GM23338 (cell line): ENCODE results near the gene RNGTT. TPM values are rescaled to one million over a fixed set of nuclear protein-coding genes. Genes with fewer than 3 reads are reported as not detected.

Experiments used
- ATAC-seq: fragments of 200-7000 bp; cut with Tn5 transposase; 3 replicates; pipeline ENCODE4 v1.9.1; 2020
- DNase-seq: peaks from one replicate; pipeline ENCODE4 v3.0.0-alpha.2; 2015; ENCODE audit warnings: low spot score
- H2AFZ ChIP-seq: fragments of 200-600 bp; sonication (generic); 2 replicates; pipeline ENCODE4 v1.8.0; 2016; ENCODE audit warnings: antibody characterized with exemption, mild to moderate bottlenecking, moderate library complexity
- H3F3A ChIP-seq: fragments of 200-600 bp; sonication (generic); replicated peaks from 2 replicates; pipeline ENCODE4 v1.8.0; 2017; ENCODE audit warnings: antibody characterized with exemption, mixed run types, low read depth
- H3K27ac ChIP-seq: fragments of 200-600 bp; sonication (generic); 2 replicates; pipeline ENCODE4 v1.6.1; 2016; ENCODE audit warnings: low read depth
- H3K27me3 ChIP-seq: fragments of 200-600 bp; sonication (generic); 2 replicates; pipeline ENCODE4 v1.8.0; 2016; ENCODE audit warnings: mild to moderate bottlenecking, mixed run types, moderate library complexity; ENCODE audit not compliant: insufficient read depth
- H3K36me3 ChIP-seq: fragments of 200-600 bp; sonication (generic); 2 replicates; pipeline ENCODE4 v1.8.0; 2016; ENCODE audit warnings: mild to moderate bottlenecking; ENCODE audit not compliant: insufficient read depth
- H3K4me1 ChIP-seq: fragments of 200-600 bp; sonication (generic); 2 replicates; pipeline ENCODE4 v1.8.0; 2016; ENCODE audit warnings: mild to moderate bottlenecking, moderate library complexity; ENCODE audit not compliant: insufficient read depth
- H3K4me2 ChIP-seq: fragments of 200-600 bp; sonication (generic); 2 replicates; pipeline ENCODE4 v1.7.1; 2017; ENCODE audit warnings: mixed run types
- H3K4me3 ChIP-seq: fragments of 200-600 bp; sonication (generic); 2 replicates; pipeline ENCODE4 v1.6.1; 2016; ENCODE audit warnings: mixed run types
- H3K79me2 ChIP-seq: fragments of 200-600 bp; sonication (generic); replicated peaks from 2 replicates; pipeline ENCODE4 v1.8.0; 2017; ENCODE audit warnings: mild to moderate bottlenecking; ENCODE audit not compliant: insufficient read depth
- H3K9me2 ChIP-seq: fragments of 200-600 bp; sonication (generic); 2 replicates; pipeline ENCODE4 v1.8.0; 2017; ENCODE audit not compliant: insufficient read depth
- H4K20me1 ChIP-seq: fragments of 200-600 bp; sonication (generic); replicated peaks from 2 replicates; pipeline ENCODE4 v1.8.0; 2017; ENCODE audit warnings: mild to moderate bottlenecking; ENCODE audit not compliant: insufficient read depth
- H3K27ac Mint-ChIP-seq: 2 replicates; pipeline ENCODE4 v1.8.0; 2020; ENCODE audit warnings: inconsistent platforms, mild to moderate bottlenecking, moderate library complexity, mixed read lengths
- H3K27me3 Mint-ChIP-seq: 3 replicates; pipeline ENCODE4 v1.8.0; 2022; ENCODE audit warnings: low read depth, mild to moderate bottlenecking, moderate library complexity, mixed read lengths, inconsistent platforms; ENCODE audit not compliant: insufficient read depth, poor library complexity
- H3K36me3 Mint-ChIP-seq: 3 replicates; pipeline ENCODE4 v1.8.0; 2021; ENCODE audit warnings: low read depth, mild to moderate bottlenecking, inconsistent platforms, moderate library complexity, mixed read lengths
- H3K4me1 Mint-ChIP-seq: 3 replicates; pipeline ENCODE4 v1.8.0; 2020; ENCODE audit warnings: mild to moderate bottlenecking, inconsistent platforms, mixed read lengths
- H3K4me3 Mint-ChIP-seq: 3 replicates; pipeline ENCODE4 v1.8.0; 2021; ENCODE audit warnings: moderate library complexity, mild to moderate bottlenecking, inconsistent platforms, mixed read lengths
- H3K9me3 Mint-ChIP-seq: 3 replicates; pipeline ENCODE4 v1.8.0; 2020; ENCODE audit warnings: moderate library complexity, mild to moderate bottlenecking, inconsistent platforms, mixed read lengths
- CREB1 ChIP-seq: fragments of 250-450 bp; sonication (Bioruptor Pico); IDR thresholded peaks from 2 replicates; pipeline ENCODE4 v1.5.0; 2020; ENCODE audit warnings: low read depth, mild to moderate bottlenecking, moderate library complexity
- CTCF ChIP-seq, 2 experiments: fragments of 200-600 bp in 1 of 2; sonication (generic) in 1 of 2; conservative IDR thresholded peaks; 2 replicates each; pipeline versions ENCODE4 v1.5.1 to v1.6.1; 2016 to 2017; ENCODE audit warnings: antibody characterized with exemption in 2 of 2, low read depth in 2 of 2, mild to moderate bottlenecking in 2 of 2, moderate library complexity in 1 of 2
- EZH2 ChIP-seq: fragments of 200-600 bp; sonication (generic); IDR thresholded peaks from one replicate; pipeline ENCODE4 v1.8.0; 2017; ENCODE audit warnings: antibody characterized with exemption, mild to moderate bottlenecking, low read depth; ENCODE audit not compliant: unreplicated experiment
- EZH2phosphoT487 ChIP-seq: fragments of 200-600 bp; sonication (generic); IDR thresholded peaks from one replicate; pipeline ENCODE4 v1.8.1; 2018; ENCODE audit warnings: antibody characterized with exemption; ENCODE audit not compliant: unreplicated experiment
- JUNB ChIP-seq: IDR thresholded peaks from one replicate; pipeline ENCODE4 v1.6.1; 2016; ENCODE audit warnings: antibody characterized with exemption; ENCODE audit not compliant: unreplicated experiment
- NANOG ChIP-seq: IDR thresholded peaks from 2 replicates; pipeline ENCODE4 v1.6.1; 2016; ENCODE audit warnings: antibody characterized with exemption, borderline replicate concordance
- POLR2AphosphoS5 ChIP-seq: IDR thresholded peaks from 2 replicates; pipeline ENCODE4 v1.6.1; 2016; ENCODE audit warnings: antibody characterized with exemption, low read depth
- STAT1 ChIP-seq: IDR thresholded peaks from one replicate; pipeline ENCODE4 v1.6.1; 2016; ENCODE audit warnings: antibody characterized with exemption; ENCODE audit not compliant: unreplicated experiment
- ZNF114 ChIP-seq: fragments of 250-450 bp; sonication (Bioruptor Pico); IDR thresholded peaks from 2 replicates; pipeline ENCODE4 v1.5.0; 2020; ENCODE audit warnings: mild to moderate bottlenecking, moderate library complexity
- ZNF331 ChIP-seq: fragments of 250-450 bp; sonication (Bioruptor Pico); IDR thresholded peaks from 2 replicates; pipeline ENCODE4 v1.5.0; 2020; ENCODE audit warnings: low read depth, mild to moderate bottlenecking, moderate library complexity
- polyA plus RNA-seq: library from polyadenylated mRNA; unstranded; fragments of >200 nt; fragmentation: Nextera tagmentation; extraction: Ambion mirVana; gene quantifications from 2 replicates; pipeline ENCODE4 v1.2.1, GENCODE V29; 2016
- total RNA-seq: library from RNA; depleted of rRNA; stranded (reverse); fragments of >200 nt; shearing (Covaris generic); gene quantifications from 2 replicates; pipeline ENCODE4 v1.2.3, GENCODE V29; 2014
- TF ChIP-seq, protein P1 (sequence below): IDR thresholded peaks from one replicate; pipeline ENCODE4 v1.6.1; 2018; ENCODE audit warnings: antibody characterized with exemption; ENCODE audit not compliant: unreplicated experiment
- TF ChIP-seq, protein P2 (sequence below): IDR thresholded peaks from 2 replicates; pipeline ENCODE4 v1.6.1; 2016; ENCODE audit warnings: antibody characterized with exemption

The RNGTT gene
- total and polyA plus RNA-seq, 2 experiments from 2014 or later = 11.2 to 29.2 TPM

DNA sequence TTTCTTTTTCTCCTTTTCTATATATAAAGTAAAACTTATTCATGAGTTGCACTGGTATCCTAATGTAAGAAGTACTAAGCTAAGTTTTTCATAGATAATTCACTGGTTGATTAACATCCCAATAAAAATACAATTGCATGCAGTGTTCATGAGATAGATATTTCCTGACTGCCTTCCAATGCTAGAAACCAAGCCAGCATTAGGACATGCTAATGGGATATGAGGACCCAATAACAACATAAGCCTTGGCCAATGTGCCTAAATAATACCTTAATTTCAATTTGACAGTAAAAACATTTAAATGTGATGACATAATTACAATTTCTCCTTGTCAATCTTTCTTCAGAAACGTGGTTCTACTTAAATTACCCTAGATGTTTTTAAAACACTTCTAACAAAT, 152.7 kb downstream of the RNGTT start:
- H3K27me3 ChIP-seq = no peaks in the 10 kb centered on the region

GRCh38 chr6:88810089-88810488, 153.3 kb downstream of the RNGTT start:
- Mint-ChIP-seq H3K4me3 (no peak overlapping the region), H3K4me1 (peaks cover 4% of the 10 kb centered on the region; the same call in 2 of the 3 replicates), H3K27me3 (peaks cover 3% of the 10 kb centered on the region), H3K27ac (no peak overlapping the region), H3K36me3 (peaks cover 17% of the 10 kb centered on the region), H3K9me3 (peaks cover 17% of the 10 kb centered on the region; the same call in 2 of the 3 replicates)
- ATAC-seq (no peak), DNase-seq (no peak)
- Histone ChIP-seq H3K36me3 (peaks cover 14% of the 10 kb centered on the region; the same call in 1 of the 2 replicates), H3K27me3 (no peaks in the 10 kb centered on the region), H4K20me1 (no peaks in the 10 kb centered on the region), H3K27ac (no peak overlapping the region), H3K79me2 (no peaks in the 10 kb centered on the region; the same call in 1 of the 2 replicates), H3K4me2 (no peak overlapping the region), H2AFZ (no peak overlapping the region), H3K4me1 (no peaks in the 10 kb centered on the region), H3K4me3 (no peak overlapping the region), H3F3A (no peaks in the 10 kb centered on the region), H3K9me2 (no peaks in the 10 kb centered on the region)
- TF ChIP-seq STAT1 (no peak), EZH2 (no peak), ZNF114 (no peak), JUNB (no peak), CREB1 (CRISPR knock-in tag) (no peak), POLR2AphosphoS5 (no peak), CTCF (conservative IDR thresholded peaks at IDR 0.05; ENCODE audit: low read depth in 2 of 2) (no peak)
- TF ChIP-seq, protein P1, sequence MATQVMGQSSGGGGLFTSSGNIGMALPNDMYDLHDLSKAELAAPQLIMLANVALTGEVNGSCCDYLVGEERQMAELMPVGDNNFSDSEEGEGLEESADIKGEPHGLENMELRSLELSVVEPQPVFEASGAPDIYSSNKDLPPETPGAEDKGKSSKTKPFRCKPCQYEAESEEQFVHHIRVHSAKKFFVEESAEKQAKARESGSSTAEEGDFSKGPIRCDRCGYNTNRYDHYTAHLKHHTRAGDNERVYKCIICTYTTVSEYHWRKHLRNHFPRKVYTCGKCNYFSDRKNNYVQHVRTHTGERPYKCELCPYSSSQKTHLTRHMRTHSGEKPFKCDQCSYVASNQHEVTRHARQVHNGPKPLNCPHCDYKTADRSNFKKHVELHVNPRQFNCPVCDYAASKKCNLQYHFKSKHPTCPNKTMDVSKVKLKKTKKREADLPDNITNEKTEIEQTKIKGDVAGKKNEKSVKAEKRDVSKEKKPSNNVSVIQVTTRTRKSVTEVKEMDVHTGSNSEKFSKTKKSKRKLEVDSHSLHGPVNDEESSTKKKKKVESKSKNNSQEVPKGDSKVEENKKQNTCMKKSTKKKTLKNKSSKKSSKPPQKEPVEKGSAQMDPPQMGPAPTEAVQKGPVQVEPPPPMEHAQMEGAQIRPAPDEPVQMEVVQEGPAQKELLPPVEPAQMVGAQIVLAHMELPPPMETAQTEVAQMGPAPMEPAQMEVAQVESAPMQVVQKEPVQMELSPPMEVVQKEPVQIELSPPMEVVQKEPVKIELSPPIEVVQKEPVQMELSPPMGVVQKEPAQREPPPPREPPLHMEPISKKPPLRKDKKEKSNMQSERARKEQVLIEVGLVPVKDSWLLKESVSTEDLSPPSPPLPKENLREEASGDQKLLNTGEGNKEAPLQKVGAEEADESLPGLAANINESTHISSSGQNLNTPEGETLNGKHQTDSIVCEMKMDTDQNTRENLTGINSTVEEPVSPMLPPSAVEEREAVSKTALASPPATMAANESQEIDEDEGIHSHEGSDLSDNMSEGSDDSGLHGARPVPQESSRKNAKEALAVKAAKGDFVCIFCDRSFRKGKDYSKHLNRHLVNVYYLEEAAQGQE = no peak
- TF ChIP-seq, protein P2, sequence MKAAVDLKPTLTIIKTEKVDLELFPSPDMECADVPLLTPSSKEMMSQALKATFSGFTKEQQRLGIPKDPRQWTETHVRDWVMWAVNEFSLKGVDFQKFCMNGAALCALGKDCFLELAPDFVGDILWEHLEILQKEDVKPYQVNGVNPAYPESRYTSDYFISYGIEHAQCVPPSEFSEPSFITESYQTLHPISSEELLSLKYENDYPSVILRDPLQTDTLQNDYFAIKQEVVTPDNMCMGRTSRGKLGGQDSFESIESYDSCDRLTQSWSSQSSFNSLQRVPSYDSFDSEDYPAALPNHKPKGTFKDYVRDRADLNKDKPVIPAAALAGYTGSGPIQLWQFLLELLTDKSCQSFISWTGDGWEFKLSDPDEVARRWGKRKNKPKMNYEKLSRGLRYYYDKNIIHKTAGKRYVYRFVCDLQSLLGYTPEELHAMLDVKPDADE = no peak

More for the DNA sequence above, 152.7 kb downstream of the RNGTT start:
- H3K4me3 Mint-ChIP-seq = no peak overlapping the region
- H3K4me1 Mint-ChIP-seq = peaks cover 4% of the 10 kb centered on the region; the same call in 2 of the 3 replicates
- Histone ChIP-seq H3F3A (no peaks in the 10 kb centered on the region), H3K4me2 (no peak overlapping the region), H3K9me2 (no peaks in the 10 kb centered on the region), H3K4me3 (no peak overlapping the region), H4K20me1 (no peaks in the 10 kb centered on the region), H3K27ac (no peak overlapping the region), H3K79me2 (no peaks in the 10 kb centered on the region; the same call in 1 of the 2 replicates), H3K36me3 (peaks cover 14% of the 10 kb centered on the region; the same call in 1 of the 2 replicates), H2AFZ (no peak overlapping the region), H3K4me1 (no peaks in the 10 kb centered on the region)
- H3K27me3 Mint-ChIP-seq = peaks cover 3% of the 10 kb centered on the region
- peaks cover 17% of the 10 kb centered on the region for H3K36me3 Mint-ChIP-seq
- peaks cover 17% of the 10 kb centered on the region; the same call in 2 of the 3 replicates for H3K9me3 Mint-ChIP-seq
- TF ChIP-seq ZNF114 (no peak), NANOG (no peak), EZH2phosphoT487 (no peak), POLR2AphosphoS5 (no peak), ZNF331 (no peak)
- no peak for DNase-seq
- H3K27ac Mint-ChIP-seq = no peak overlapping the region
- ATAC-seq = no peak
